GM18861 (cell line): ENCODE data around the gene CDK8.

Experiments used
- ATAC-seq: cut with Tn5 transposase; IDR thresholded peaks from one replicate; pipeline ENCODE4 v1.9.1; 2021; ENCODE audit not compliant: unreplicated experiment

The CDK8 gene

DNA sequence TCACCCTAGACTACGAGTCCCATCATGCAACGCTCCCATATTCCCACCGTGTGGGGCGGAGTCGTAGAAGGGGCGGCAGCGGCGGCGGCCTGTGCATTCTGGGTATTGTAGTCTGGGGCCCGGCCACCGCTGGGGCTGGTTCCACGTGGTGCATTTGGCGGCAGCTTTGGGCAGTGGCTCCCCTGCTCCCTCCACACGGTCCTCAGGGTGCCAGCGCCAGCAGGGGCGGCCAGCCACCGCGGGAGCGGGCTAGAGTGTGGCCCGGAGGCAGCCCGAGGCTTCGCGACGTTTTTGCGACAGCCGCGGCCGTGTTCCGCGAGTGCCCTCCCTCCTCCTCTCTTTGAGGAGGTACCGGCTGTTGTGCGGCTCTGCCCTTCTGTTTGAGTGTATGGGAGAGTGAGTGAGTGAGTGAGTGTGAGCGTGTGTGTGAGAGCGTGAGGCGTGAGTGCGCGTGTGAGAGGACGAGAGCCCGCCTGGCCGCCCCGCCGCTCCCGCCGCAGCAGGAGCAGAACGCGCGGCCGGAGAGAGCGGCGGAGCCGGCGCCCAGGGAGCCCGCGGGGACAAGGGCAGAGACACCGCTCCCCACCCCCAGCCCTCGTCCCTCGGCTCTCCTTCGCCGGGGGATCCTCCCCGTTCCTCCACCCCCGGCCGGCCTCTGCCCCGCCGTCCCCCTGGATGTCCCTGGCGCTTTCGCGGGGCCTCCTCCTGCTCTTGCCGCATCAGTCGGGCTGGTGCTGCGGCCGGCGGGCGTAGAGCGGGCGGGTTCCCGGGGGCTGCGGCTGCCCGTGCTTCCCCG lies at the start of gene CDK8:
Gene CDK8, plus strand, starts transcription at position 343 of the 796 bp plus-strand sequence. CDS start 513 bp downstream, outside the sequence.
- ATAC-seq: peak; percentile 79

DNA sequence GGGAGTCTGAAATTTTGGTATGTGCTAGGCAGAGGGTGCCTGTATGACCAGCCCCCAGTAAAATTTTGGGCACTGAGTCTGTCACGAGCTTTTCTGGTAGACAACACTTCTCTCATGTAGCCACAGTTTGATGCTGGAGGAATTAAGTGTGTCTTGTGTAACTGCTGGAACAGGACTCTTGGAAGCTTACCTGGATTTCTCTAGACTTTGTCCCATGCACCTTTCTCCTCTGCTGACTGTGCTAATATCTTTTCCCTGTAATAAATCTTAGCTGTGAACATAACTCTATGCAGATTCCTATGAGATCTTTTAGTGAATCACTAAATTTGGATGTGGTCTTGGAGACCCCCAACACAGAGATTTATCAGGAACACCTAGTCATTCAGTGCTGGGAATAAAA lies 45.6 kb upstream of the CDK8 start:
- no peak for ATAC-seq

DNA sequence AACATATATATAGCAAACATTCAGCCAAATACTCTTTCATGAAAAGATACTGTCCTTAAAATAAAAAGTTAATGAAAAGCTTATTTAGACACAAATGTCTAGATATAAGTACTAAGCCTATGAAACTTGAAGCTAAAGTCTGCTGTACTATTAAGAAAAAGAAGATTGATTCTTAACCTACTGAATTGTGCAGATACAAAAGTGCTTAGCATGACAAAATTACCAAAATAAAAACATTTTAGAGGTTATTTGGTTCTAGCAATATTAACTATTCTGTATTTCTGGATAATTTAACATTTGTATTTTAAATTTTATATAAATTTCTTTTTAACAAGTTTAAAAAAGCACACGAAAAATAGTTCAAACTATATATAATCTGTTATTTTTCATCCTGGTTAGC lies 40.6 kb upstream of the CDK8 start:
- no peak for ATAC-seq

DNA sequence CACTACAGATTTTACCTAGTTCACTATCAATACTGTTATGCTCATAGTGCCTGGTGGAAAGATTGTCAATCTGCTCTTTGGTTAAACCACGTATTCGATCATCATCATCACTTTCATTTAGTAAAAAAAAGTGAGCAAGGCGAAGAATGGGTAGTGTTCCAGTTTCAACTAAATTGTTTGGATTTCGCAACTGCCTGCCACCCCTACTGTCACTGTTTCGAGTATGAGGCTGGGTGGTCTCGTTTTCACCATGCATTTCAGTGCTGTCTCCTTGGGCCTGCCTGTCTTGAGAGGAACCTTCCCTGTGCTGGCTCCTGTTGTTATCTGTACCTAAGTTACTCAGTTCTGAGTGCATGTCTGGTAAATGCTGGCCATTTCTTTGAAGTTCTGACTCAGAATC lies 39.9 kb upstream of the CDK8 start:
- ATAC-seq: no peak

DNA sequence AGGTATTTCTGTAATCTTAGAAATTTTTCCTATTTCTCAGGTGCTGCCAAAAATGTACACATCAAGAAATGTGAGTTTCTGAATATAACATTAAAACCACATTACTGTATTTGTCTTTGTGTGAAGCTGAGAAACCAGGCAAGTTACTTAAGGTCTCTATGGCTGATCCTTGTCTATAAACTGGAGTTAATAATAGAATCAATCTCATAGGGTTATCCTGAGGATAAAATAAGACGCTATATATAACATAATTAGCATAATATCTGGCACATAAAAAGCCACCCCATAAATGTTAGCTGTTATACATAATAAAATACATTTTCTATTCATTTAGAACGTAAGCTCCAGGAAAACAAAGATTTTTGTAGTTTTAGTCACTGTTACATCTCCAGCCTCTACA lies 37.9 kb upstream of the CDK8 start:
- ATAC-seq: no peak

DNA sequence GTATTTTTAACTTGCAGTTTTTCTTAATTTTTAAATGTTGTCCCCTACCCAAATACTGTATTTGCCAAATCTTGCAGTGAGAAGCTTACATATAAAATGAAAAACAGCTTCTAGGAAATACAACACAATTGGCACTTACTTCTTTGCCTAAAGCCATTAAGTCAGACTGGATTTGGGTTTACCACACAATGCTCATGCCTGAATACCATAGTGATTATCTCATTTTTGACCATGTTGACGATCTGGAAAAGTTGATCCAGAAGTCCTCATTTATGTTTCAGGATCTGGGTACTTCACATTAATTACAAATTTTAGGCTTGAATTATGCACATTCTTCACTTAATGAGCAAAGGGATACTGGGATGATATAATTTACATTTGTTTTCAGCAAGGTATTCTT lies 34.2 kb upstream of the CDK8 start:
- no peak for ATAC-seq

DNA sequence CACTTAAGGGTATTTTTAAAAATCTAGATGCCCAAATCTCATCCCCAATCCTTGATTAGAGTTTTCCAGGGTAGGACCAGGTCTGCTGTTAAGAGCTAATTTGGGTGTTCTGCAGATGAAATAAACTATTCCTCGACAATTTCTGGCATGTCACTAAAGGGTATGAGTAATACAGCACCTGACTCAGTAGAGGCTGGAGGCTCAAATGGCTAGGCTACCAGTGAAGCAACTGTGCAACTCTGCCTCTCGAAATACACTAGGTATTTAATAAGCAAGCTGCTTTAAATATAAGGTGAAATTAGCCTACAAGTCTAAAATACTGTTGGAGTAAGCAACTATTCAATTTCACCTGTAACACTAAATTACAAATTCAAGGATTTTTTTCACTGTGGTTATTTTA lies 33.4 kb upstream of the CDK8 start:
- ATAC-seq: no peak

DNA sequence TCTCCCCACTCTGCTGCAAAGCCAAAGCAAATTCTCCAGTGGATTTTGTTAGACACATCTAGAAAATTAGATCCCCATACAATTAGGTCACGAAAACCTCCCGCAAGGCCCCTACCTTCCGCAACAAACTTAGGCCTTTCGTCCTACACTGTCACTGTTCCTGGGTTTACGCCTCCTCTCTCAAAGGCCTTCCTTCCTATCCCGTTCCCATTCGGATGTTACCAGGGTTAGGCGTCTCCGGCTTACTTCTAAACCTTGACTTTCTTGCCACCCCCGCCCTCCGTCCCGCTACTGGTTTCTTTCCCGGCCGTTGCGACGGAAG lies 32.6 kb upstream of the CDK8 start:
- ATAC-seq: peak; percentile 2

DNA sequence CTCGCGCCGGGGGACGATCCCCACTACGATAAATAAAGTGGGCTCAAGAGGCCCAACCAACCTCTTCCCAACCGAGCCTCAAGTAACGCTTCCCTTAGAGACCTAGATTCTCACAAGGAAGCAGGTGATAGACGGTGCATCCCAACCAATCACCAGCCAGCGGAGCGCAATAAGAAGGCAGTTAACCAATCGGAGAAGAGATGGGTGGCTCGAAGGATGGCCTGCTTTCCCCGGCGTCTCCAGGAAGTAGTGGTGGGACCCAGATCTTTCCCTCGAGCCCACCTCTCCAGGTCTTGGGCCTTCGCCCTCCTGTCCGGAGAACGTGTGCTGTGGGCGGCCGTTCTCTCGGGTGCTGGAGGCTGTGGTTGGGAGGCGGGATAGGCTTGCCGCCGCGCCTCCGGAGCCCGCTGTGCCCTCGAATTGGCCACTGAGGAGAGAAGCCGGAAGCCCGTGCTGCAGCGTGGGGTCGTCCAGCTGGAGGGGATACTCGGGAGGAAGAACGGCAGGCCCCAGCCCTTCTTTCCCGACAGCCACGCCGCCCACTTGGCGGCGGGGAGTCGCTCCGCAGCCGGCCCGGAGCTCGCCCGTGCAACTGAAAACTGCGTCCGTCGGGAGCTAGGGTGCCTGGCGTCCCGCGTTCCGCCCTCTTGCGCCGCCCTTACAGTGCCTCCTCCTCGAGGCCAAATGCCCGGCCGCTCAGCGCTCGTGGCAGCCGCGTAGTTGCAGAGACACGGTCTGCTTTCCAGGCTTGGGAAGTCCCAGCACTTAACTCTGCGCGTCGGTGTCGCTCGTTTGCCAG lies 32.0 kb upstream of the CDK8 start, which contains the start of gene RNF6:
Gene RNF6, minus strand, starts transcription at position 594 of the 799 bp plus-strand sequence. CDS start 2,665 bp downstream, outside the sequence.
- ATAC-seq: peak; percentile 93

DNA sequence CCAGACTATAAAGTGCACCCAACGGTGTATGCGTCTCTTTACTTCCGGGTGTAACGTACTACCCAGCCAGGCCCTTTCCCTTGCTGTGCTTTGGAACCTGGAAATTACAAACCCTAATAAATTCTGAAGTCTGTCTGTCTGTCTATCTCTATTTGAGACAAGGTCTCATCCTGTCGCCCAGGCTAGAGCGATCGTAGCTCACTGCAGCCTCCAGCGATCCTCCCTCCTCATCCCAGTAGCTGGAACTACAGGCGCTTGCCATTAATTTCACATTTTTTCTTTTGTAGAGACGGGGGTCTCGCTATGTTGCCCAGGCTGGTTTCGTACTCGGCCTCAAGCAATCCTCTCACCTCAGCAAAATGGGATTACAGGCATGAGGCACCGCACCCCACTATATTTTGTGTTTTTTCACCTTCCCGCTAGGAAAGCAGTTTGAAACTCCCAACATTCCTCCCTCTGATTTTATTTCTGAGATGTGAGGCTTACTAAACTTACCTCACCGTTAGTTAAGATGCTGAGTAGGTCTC lies 31.3 kb upstream of the CDK8 start:
- peak; percentile 41 for ATAC-seq

DNA sequence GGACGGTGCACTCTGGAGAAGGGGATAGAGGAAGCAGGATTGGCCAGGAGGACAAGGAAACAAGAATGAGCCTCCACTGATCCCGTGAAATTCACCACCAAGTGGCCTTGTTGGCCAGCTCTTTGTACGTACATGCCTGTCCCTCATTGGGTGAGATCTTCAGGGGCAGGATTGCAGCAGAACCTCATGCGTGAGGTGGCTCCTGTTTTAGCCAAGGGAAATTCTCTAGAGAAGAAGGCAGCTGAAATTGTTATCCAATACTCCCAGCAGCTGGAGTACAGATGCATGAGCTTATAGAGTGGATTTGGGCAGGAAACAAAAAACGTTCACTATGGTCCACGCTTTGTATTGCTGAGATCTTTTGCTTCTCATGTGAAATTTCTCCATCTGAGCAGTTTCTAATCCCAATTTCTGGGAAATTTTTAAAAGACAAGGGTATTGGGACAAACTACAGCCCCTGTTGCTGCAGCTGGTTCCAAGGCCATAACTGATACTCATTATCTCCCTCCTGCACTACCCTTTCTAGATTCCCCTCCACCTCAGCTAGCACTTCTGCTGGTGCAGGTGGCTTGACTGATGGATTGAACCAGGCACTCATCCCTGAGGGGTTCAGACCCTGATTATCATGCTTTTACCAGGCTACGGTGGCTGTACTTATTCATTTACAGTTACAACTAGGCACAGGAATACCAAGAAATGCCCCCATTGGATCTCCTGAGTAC lies 27.9 kb upstream of the CDK8 start:
- ATAC-seq: no peak

DNA sequence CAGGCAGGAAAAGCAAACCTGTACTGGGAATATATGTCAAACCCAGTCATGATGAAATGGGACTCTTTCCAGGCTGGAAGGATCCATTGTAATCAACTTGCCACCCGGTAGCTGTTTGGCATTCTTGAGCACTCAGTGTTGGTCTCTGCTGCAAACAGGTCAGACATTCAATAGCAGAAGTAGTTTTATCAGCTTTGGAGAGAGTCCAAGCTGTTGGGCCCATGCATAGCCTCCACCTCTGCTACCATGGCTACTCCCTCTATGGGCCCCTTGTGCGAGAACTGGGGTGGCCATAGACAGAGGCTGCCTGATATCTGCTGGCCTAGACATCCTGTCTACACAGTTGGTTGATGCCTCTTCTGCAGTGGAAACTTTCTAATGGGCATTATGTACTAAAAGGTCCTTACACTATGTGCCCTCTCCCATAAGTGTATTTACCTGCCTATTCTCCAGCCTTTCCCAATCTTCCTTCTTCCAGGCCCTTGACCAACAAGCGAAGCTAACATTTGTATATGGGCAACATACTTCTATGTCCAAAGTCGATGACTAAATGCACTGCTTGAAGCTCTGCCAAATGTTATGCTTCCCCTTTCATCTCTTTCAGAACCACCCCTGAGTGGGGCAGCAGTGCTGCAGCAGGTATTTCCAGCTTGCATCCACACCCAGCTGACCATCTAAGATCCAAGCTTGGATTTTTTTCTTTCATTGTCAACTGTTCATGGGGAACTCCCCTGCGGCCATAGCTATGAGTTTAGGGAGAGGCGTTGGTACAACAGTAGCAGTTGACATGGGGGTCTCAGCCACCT lies 26.6 kb upstream of the CDK8 start:
- ATAC-seq: no peak

DNA sequence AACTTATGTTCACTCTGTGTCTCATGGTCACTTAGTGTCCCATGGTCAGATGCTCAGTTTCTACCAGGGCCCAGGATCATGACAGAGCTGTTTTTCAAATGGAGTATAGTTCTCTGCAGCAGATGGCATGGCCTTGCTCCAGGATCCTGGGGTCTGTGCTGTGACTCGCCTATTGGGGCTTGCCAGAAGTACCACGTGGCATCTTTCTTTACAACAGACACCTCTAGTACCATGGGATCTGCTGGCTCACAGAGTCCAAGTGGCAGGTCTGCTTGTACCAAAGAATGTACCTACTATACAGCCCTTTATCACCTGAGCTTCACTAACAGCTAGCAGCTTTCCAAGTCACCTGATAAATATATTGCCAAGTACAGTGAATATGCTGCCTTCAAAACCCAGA lies 25.8 kb upstream of the CDK8 start:
- ATAC-seq: no peak

DNA sequence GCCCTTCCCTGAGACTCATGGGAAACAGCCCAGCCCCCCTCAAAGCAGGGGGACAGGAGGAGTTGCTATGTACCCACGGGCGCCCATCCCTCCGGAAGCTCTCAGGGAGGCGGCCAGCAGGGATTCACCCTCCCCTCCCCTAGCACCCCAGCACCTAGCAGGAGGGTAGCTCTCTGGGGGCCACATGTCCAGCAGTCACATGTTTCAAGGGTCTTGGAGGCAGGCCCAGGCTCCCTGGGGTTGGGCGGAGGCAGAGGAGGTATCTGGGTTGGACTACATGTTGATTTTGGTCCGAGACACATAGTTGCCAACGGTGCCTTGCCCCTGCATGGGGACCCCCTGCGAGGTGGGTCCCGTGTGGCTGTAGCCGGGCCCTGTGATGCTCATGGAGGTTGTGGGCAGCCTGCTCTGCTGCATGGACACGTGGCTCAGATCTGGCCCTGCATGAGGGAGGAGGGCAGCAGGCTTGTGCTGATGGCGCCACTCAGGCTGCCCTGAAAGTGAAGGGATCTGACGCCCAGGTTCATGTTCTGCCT lies 24.8 kb upstream of the CDK8 start:
- ATAC-seq: no peak

DNA sequence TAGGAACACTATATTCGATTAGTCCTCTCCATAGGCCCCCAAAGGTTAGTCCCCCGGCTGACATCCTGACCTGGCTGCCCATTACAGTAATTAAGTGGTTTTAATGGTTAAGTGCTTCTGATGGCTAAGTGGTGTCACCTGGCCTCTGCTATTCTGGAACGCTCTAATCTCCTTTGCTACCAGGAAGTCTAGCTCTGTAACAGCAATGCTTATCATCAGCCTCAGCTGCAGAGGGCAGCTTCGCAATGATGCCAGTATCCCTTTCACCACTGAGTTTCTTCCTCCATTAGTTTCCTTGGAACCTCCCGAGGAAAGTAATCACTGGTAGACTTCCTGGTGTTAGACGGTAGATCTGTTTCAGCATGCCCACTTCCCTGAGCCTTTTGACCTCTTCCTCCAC lies 23.2 kb upstream of the CDK8 start:
- ATAC-seq: no peak

DNA sequence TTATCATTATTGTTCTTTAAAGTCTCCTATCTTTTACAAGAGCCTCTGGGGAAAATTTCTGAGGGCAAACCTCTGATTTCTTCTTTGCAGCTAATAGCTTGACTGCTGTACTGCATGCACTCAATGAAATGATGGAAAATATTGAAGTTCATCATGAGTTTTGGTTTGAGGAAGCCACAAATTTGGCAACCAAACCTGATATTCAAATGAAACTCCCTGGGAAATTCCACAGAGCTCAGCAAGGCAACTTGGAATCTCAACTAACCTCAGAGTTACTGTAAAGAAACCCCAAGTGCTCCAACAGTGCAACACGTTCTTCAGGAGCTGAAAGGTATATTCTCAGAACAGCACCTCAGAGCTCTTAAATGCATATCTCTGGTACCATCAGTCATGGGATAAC lies 17.6 kb upstream of the CDK8 start:
- ATAC-seq: no peak

DNA sequence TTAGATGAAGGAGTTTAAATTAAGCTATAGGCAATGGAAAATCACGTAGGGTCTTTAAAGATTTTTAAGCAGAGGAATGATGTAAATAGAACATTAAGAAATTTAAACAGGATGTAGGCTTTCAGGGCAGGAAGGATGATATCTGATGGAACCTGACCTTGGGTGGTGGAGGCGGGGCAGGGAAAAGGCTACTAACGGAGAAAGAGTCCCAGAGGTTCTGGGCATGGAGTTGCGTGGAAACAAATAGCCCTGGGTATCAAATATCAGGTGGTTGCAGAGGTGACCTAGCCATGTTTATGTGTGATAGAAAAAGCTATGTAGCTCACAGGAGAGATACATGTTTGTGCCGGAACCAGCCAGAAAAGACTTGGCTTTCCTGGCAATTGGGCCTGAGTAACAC lies 7.8 kb upstream of the CDK8 start:
- no peak for ATAC-seq

DNA sequence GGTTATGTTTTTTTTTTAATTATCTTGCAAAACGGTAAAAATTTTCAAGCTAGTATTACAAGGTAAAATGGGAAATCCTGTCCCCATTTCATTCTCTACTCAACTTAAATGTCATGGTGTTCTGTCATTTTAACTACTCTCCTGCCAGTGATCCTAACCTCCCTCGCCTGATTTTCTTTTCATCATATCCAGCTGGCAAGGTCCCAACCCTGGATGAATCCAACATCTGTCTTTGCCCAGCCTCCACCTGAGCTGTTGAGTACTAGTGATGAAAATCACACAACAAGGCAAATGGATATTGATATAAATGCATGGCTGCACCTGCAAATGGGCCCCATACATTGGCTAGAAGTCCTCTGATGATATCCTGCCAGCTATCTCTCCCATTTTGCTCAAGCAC lies 6.9 kb upstream of the CDK8 start:
- ATAC-seq: no peak

DNA sequence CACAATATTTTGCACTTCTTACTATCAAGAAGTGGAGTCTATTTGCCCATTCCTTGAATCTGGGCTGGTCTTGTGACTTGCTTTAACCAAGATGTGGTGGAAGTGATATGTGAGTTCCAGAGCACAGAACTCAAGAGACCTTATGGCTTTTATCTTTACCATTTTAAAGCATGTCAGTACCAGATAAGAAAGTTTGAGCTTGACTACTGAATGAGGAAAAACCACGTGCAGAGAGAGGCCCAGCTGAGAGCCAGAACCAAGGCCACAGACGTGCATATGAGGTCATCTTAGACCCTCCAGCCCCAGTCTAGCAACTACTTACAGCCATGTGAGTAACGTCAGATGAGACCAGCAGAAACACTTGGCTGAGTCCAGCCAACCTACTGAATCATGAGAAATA lies 6.3 kb upstream of the CDK8 start:
- no peak for ATAC-seq

DNA sequence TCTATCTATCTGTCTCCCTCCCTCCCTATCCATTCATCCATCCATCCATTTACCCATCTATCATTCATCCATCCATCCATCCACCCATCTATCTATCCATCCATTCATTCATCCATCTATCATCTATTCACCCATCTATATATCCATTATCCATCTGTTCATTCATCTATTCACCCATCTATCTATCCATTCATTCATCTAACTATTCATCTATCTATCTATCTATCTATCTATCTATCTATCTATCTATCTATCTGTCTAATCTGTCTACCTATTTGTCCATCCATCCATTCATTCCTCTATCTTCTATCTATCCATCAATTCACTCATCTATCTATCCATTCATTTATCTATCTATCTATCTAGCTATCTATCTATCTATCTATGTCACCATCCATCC lies 4.4 kb upstream of the CDK8 start:
- ATAC-seq: no peak
